Fibroblast of mammary gland (primary cell): ENCODE results near the gene EFCAB14.
"Not testable (repeated sequence)": the region's sequence is repeated elsewhere in the genome, so short reads cannot be mapped to it uniquely, and the experiment has no call there.

Source experiments
- DNase-seq: peaks from one replicate; pipeline ENCODE4 v3.0.0-alpha.2; 2010; ENCODE audit warnings: low read depth
- H3K4me3 ChIP-seq: 2 replicates; pipeline ENCODE4 v1.5.1; 2011; ENCODE audit warnings: low read depth, mild to moderate bottlenecking, low read length, moderate library complexity; ENCODE audit not compliant: control insufficient read depth
- CTCF ChIP-seq: conservative IDR thresholded peaks from 2 replicates; pipeline ENCODE4 v1.5.1; 2011; ENCODE audit warnings: low read depth, low read length, inconsistent platforms; ENCODE audit not compliant: control insufficient read depth, insufficient read depth

Gene EFCAB14

GRCh38 chr1:46747683-46748288, 28.9 kb upstream of the EFCAB14 start:
- H3K4me3 ChIP-seq = no peak overlapping the region
- DNase-seq = peak; percentile 49
- peak; percentile 65 for TF ChIP-seq CTCF

GRCh38 chr1:46742069-46742468, 23.2 kb upstream of the EFCAB14 start:
- no peak for TF ChIP-seq CTCF
- DNase-seq = no peak

DNA sequence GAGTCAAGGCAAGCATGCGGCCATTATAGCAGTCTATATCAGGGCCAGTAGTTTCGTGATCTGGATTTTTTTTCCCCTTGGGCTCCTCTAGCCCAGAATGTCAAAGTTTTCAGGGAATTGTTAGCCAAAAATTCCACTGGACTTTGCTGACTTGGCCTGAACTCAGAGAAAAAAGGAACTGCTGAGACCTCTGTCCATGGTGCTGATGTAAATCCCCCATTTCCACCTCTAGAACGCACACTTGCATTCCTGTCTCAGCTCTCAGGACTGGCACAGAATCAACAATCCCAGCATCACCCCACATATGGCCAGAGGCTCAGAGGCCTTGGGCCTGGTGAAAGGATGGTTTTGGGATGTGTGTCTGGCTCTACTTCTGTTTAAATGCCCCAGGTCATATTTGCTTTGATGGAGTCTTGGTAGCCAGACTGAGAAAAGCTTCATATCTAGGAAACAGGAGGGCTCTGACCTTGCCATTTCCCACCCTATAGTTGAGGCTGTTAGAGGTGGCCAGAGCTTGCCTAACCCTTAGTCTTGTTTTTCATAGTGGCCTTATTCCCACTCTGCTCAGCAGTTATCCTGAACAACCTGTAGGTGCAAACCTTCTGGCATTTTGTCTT, 16.9 kb upstream of the EFCAB14 start:
- no peak overlapping the region for H3K4me3 ChIP-seq
- peak; percentile 43 for TF ChIP-seq CTCF
- peak; percentile 65 for DNase-seq

More at GRCh38 chr1:46742069-46742468, 23.2 kb upstream of the EFCAB14 start:
- no peak overlapping the region for H3K4me3 ChIP-seq

DNA sequence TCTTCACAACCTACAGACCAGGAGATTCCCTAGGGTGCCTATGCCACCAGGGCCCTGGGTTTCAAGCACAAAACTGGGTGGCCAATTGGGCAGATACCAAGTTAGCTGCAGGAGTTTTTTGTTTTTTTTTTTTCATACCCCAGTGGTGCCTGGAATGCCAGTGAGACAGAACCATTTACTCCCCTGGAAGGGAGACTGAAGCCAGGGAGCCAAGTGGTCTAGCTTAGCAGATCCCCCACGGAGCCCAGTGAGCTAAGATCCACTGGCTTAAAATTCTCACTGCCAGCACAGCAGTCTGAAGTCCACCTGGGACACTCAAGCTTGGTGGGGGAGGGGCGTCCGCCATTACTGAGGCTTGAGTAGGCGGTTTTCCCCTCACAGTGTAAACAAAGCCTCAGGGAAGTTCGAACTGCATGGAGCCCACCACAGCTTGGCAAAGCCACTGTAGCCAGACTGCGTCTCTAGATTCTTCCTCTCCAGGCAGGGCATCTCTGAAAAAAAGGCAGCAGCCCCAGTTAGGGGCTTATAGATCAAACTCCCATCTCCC, 9.5 kb upstream of the EFCAB14 start:
- DNase-seq, H3K4me3 ChIP-seq: not testable (repeated sequence)

GRCh38 chr1:46725736-46726108, 6.8 kb upstream of the EFCAB14 start:
- peak; percentile 42 for DNase-seq
- H3K4me3 ChIP-seq = no peak overlapping the region
- TF ChIP-seq CTCF = no peak

DNA sequence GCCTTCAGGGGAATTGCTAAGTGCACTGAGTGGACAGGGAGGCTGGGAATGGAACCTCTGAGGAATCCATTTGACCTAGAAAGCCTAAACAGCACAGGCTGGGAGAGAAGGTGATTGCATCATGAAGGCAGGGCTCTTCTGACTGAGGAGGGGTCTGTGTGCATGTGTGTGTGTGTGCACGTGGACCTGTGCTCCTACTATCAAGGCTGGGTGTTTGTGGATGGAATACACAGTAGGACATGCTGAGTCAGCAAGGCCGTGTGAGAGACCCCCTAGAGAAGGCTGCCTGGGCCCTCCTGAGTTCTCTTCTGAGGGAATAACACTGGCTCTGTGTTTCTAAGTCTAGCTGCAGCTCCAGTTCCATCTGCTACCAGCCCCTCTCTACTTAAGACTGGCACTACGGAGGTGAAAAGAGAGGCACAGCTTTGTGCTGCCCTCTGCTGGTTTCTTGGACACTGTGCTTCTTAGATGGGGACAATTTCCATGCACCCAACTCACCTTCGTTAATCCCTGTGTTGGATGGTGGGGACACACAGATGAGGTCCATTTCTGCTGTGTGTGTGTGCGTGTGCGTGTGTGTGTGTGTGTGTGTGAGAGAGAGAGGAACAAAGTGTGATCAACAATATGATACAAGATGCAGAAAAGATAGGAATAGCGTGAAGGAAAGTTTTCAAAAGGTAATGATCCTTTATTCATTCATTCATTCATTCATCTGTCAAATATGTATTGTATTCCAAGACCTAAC, 6.2 kb upstream of the EFCAB14 start:
- DNase-seq = peak; percentile 87
- TF ChIP-seq CTCF = peak; percentile 92
- H3K4me3 ChIP-seq = no peak overlapping the region

GRCh38 chr1:46723901-46724300, 5.0 kb upstream of the EFCAB14 start:
- H3K4me3 ChIP-seq = no peak overlapping the region
- DNase-seq = no peak
- TF ChIP-seq CTCF = no peak
